Activated T-cell treated with anti-CD3 and anti-CD28 coated beads for 1 hour (primary cell): ENCODE data around the gene F11.
"Not testable (repeated sequence)": the region's sequence is repeated elsewhere in the genome, so short reads cannot be mapped to it uniquely, and the experiment has no call there.

ENCODE experiments used
- DNase-seq: peaks from one replicate; pipeline ENCODE4 v3.0.0-alpha.2; 2020; ENCODE audit warnings: low read depth

Gene F11

DNA sequence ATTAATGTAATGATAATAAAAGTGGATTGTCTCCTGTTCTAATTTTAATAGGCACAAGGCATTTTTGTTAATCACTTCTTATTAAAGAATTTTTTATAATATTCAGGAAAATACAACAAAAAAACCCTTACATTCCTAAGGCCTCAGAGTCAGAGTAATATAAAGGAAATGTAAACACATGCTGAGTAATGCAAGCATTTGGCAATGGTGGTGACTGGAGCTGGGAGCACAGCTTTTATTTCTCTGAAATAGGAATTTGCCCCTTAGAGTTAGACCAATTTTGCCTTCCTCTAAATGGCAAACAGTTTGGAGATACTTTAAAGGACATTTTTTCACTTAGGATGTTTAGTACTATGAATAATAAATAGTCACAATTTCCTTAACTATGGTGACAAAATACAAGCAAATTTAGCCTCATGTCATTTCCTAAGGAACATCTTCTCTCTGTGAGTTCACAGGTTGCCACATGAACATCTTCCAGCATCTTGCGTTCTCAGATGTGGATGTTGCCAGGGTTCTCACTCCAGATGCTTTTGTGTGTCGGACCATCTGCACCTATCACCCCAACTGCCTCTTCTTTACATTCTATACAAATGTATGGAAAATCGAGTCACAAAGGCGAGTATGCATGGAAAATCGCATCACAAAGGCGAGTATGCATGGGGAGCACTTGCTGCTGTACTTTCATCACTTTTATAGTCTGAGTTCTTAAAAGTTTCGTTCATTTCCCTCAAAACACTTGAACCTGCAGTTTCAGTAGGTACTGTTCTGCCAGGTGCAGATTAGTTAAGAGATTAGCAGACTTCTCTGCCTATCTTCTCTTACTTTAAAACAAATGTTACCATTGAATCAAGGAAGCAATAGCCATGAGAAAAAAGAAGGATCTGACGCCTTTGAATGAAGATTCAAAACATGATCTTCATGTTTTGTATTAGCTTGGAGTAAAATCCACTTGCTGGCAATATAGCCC is 15.9 kb upstream of the F11 start:
- DNase-seq, result no peak

DNA sequence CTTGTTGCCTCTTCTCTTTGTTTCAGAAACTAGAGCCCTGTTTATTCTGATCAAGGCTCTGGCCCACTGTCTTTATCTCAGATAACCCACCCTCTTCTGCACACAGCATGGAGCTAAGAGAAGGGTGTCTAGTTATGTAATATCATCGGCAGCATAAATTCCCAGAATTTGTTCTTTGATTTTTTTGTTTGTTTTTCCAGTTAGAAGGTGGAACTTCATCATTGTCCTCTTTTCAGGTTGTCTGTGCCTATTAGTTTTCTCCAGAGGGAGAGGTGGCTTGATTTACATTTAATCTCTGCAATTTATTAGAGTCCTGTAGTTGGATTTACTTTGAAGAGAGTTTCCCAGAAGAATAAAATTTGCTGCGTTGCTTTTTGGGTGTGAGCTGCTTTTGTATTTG is 15.2 kb upstream of the F11 start:
- DNase-seq, result no peak

DNA sequence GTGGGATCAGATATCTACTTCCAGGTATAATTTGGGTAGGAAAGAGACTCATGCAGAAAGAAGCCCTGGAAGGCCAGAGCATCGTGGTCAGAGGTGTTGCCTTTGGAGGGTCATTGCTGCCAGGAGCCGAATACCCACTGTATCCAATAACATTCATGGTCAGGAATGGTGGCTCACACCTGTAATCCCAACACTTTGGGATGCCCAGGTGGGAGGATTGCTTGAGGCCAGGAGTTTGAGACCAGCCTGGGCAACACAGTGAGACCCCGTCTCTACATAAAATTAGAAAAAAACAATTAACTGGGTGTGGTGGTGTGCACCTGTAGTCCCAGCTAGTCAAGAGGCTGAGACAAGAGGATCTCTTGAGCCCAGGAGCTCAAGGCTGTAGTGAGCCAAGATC is 10.9 kb upstream of the F11 start:
- DNase-seq, result no peak

DNA sequence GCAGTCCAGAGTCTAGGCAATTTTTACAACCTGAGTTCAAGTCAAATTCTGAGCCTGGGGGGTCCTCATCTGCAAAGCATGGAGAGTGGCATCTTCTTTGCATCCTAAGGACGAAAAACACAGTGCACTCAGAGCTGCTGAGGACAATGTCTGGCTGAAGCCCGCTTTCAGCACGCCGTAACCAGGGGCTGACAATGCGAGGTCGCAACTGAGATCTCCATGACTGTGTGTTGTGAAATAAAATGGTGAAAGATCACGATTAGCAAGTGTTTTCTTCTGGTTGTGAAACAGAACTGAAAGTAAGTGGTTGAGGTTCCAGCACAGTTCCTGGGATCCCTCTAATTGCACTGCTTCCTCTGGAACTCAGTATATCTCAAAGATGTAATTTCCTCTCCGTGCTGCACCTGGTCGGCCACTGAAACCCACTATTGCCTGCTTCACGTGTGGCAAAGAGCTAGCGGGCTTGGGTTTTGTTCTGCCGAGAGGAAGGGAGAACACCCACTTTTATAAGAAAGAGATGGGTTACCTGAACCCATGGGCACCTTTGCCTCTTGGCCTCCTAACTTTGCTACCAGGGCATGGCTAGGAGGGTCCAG is 7.7 kb upstream of the F11 start:
- DNase-seq, result no peak

DNA sequence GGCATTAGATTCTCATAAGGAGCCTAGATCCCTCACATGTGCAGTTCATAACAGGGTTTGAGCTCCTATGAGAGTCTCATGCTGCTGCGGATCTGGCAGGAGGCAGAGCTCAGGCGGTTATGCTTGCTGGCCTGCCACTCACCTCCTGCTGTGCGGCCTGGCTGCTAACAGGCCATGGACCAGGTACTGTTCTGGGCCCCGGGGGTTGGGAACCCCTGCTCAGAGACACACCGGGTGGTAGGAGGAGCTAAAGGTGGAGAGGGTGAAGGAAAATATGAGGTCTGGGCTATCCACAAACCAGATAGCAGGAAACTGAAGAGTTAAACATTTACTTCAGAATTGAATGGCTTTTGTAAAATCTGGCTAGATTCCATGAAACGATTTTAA is 5.9 kb upstream of the F11 start:
- no peak for DNase-seq

DNA sequence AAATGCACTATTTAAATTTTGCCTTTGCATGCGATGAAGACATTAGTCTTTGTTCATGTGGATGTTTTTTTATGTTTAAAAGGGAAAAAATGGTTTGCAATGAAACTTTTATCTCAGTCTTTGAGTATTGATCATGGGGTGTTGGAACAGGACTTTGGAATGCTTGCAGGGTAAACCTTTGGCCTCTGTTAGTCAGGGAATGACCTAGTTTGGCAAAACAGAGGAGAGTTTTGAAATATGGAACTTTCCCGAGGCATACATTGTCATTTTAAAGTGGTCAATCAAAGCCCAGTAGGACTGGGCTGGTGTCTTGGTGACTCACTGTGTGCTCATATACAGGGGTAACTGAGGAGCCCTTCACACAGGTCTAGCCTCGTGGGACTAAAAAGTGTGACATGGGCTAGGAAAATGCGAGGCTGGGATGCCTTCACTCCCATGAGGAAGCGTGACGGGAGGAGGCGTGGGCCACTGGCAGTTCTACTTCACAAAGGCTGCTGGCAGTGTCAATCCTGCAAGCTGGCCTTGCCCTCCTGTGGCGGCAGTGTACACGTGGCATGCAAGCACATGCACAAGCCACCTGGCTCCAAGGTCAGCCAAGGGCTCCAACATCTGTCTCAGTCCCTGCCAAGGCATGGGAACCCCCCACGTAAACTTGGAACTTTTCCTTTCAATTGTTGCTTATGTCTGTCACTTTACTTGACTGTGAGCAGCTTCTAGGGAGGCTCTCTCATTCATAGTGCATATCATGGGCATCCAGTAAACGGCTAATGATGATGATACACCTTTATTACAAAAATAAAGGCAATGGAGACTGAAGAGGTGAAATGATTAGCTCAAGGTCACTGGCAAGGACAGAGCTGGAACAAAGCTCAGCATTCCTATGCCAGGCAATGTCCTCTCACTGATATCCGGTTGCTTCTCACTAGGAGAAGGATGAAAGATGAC is 5.2 kb upstream of the F11 start:
- DNase-seq, result no peak

DNA sequence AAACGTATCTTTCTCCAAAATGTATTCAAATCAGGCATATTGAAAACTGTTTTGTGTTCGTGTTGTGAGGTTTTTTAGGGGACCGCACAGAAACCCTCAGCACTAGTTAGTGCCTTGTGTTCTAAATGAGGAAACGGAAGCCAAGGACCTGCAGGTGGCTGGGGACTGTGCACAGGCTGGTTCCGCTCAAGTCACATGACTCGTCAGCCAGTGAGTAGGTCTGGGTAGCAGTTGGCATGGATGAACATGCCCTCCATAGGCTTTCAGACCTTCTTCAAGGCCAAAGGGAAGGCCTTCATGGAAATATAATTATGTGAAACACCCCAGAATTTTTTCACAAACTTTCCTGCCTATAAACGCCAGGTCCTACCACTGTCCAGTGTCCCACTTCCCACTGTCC is 1.3 kb upstream of the F11 start:
- no peak for DNase-seq

DNA sequence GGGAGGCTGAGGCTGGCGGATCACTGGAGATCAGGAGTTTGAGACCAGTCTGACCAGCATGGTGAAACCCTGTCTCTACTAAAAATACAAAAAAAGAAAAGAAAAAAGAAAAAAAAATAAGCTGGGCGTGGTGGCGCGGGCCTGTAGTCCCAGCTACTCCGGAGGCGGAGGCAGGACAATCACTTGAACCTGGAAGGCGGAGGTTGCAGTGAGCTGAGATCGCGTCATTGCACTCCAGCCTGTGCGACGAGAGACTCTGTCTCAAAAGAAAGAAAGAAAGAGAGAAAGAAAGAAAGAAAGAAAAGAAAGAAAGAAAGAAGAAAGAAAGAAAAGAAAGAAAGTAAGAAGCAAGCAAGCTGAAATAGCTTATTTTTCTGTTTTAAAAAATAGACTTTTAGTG is 739 bp upstream of the F11 start:
- DNase-seq, result not testable (repeated sequence)

DNA sequence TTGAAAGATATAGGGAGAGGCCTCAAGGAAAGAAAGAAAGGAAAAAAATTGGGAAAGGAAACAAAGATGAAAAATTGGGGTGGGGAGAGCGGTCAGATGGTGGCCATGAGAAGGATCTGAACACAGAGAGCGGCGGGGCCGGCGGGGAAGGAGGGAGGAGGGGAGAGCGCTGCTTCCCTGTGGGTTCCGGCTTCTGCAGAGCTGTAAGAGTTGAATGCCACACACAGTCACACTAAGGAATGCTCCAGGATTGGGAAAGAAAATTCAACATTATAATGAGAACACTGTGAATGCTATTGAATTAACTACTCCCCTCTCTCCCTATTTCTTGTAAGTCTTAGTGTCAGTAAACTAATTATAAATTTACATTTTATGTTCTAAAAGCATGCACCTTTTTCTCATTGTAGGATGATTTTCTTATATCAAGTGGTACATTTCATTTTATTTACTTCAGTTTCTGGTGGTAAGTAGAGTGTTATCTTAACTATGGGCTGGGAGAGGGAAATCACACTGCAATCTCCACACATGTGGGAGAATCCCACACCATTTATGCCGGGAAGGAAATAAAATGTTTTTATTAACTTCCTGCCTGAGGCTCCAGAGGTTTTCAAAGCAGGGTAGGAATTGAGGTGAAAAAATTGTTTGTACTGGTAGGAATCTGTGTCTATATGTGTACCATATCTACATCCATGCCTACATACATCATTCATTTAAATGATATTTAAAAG is 904 bp downstream of the F11 start:
- DNase-seq, result no peak

DNA sequence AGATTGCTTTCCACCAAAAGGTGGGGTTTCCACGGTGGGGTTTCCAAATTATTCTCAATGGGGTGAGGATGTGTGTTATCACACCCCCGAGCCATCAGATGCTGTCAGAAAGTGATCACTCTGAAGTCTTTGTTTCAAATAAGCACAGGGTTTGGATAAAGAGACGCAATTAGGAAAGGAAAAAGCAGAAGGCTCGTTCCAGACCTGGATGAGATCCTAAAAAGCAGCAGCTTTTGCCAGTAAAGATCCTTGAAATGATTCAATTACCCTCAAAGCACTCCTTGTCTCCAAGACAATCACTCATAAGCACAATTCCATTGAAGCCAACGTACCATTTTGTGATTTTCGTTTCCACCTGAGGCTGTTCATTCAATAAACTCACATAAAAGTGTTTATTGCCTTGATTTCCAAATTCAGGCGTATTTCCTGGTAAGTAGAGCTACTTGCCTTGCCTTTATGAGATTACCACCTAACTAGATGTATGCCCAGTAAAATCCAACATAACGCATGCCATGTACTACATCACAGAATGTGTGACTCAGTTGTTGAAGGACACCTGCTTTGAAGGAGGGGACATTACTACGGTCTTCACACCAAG is 5.2 kb downstream of the F11 start:
- no peak for DNase-seq

DNA sequence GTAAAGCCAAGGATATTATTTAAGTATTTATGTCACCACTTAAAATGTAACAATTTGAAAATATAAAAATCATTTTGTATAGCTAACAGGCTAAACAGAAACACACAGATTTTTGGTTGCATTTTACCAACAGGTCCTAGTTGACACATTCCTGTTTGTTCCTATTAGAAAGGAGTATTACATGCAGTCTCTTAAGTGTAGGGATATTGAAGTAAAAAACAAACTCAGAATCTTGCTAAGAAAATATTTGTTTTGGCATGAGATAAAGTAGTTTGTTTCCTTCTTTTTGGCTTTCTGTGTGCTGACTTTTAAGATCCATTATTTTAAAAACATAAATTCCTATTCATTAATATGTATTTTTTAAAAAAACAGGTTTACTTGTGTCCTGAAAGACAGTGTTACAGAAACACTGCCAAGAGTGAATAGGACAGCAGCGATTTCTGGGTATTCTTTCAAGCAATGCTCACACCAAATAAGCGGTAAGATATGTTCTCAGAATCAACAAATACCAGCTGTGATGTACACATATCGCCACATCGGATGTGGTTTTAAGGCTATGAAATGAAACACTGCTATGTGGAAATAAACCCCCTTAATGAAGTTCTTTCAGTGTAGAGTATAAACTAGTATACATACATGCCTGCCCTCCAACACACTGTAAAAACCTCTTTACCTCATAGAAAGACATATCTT is 6.9 kb downstream of the F11 start:
- DNase-seq, result no peak

DNA sequence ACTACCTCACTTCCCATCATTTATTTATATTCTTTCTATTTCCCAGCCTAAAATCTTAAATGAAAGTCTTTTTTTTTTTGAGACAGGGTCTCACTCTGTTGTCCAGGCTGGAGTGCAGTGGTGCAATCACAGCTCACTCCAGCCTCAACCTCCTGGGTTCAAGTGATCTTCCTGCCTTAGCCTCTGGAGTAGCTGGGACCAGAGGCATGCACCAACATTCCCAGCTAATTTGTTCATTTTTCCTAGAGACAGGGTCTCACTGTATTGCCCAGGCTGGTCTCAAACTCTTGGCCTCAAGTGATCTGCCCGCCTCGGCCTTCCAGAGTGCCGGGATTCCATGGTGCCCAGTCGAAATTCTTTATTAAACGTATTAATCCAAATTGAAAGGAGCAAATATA is 7.4 kb downstream of the F11 start:
- DNase-seq, result not testable (repeated sequence)

DNA sequence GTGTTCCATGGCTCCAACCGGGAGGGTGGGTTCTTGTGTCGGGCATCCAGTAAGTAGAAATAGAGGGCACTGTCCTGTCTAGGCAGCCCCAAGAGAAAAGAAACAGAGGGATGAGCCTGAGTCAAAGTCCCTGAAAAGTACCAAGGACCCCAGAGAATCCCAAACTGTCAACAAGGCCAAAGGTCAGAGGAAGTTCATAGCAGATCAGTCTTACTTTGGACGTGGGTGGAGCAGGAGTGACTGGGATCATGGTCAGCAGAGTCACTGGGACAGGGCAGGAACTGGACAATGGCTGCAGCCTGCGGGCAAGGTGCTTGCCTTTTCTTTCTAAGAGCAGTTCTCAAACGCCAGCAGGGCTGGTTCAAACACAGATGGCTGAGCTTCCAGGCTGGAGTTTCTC is 17.3 kb downstream of the F11 start:
- DNase-seq, result no peak

DNA sequence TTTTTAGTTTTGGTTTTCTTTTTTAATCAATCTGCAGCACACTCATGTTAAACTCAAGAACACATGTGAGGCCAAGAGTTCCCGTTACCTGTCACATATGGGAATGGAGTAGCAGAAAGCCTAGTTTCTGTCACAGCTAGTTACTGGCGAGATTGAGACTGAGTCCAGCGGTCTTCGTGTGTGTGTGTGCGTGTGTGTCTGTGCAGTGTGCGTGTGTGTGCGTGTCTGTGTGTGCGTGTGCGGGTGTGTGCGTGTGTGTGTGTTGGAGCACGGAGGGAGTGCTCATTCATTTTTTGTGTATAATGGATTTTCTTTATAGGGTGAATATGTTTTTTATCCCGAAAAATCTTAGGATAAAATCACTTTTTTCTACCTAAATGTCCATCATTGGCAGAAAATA is 19.2 kb downstream of the F11 start:
- no peak for DNase-seq

DNA sequence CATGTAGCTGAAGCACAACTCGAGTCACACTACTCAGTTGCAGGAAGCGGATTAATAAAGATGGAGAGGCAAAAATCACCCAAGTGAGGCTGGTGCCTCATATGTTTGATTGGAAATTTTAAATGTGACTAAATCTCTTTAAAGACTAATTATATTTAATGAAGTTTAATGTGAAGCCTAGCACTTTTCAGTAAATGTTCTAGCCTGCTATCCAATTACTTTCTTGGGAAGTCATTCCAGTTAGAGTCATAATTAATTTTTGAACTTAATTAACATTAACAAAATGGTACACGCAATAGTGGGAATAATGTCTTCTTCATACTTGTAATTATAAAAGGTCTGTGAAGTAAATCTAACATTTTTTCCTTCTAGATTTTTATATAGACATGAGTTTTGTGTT is 20.6 kb downstream of the F11 start:
- no peak for DNase-seq

DNA sequence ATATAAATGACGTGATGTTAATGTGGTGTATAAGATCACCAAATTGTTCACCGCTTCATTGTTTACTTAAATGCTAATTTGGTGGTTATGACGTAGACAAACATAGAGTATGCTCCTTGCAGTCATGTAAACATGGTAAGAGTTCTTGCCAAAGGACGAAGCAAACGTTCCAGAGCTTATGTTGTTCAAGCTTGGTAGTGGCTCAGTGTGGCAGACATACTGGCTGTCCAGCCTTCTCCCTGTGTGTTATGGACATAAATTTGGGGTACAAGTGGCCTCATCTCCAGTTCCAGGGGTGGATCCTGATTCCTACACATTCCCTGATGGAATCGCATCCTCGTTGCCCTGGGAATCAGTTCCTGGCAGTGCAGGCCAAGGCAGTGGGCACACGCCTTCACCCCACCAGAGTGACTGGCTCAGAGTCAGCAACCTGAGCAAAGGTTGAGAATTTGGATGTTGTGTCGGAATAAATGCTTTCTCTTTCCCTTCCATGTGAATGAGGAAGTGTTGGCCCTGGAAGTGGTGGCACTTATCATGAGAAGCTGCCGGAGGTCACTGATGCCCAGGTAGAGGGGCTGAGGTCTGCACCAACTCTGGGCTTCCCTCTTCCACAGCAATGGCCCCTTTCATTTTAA is 25.4 kb downstream of the F11 start:
- no peak for DNase-seq

DNA sequence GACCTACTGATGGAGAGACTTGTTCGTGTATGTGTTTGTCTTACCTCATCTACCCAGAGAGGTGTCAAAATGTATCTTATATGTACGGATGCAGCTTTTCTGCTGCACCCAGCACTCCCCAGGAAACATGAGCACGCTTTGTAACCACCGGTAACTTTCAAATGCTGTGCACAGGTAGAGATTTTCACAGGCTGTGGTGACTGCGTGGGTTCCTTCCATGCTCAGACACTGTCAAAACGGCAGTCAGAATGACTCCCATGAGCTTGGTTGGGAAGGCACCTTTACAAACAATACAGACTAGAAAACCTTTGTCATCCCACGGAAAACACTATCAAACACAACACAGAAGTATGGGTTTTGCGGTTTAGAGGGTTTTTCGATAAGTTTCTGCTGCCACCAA is 28.2 kb downstream of the F11 start:
- no peak for DNase-seq

DNA sequence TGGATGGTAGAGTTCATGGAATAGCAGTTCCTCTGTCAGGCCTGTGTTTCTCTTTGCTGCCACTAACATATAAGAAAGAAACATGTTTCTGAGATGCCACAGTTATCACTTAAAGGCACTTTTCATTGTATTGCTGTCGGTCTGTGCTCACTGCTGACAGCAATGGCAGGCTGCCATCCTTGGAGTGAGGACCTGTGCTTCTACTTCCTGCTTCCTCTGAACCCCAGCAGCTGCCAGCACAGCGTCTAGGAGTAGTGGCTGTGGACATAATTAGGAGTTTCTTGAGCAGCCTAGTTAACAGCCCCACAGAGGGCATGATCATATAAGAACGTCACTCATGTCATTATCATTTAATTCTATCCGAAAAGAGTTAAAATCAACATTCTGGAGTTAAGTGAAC is 30.5 kb downstream of the F11 start:
- no peak for DNase-seq

DNA sequence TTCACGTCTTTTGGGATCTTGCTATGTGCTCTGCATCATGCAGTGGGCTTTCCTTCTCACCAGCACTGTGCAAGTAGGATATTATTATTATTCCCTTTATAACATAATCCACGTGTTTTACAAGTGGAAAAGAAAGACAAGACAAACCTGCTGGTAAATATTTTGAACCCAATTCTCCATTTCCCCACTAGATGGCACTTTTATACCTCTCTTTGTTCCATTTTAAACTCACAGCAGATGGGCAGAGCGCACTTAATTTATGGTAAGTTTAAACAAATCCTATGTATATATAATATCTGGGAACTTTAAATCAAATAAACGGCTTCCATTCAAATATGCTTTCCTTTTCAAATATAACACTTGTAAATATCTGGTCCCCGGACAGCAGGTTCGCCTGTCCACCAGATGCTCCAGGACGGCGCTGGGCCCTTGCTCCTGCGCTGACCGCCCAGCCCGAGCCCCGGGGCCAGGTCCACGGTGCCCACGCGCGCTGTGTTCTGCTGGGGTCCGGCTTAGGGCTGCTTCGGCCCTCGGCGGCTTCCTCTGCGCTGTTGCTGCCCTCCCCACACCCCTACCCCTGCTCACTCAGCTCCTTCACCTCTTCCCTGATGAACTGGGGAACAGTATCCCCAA is 31.1 kb downstream of the F11 start:
- no peak for DNase-seq
